Panc1 (cell line): ENCODE data around the gene BOK. TPM values are rescaled to one million over a fixed set of nuclear protein-coding genes. Genes with fewer than 3 reads are reported as not detected.

Source experiments
- ATAC-seq: fragments of 200-7000 bp; cut with Tn5 transposase; 2 replicates; pipeline ENCODE4 v1.9.1; 2020; ENCODE audit warnings: mild to moderate bottlenecking, moderate library complexity
- BruUV-seq: library from RNA; stranded (reverse); fragments of 400-500 nt; replicated peaks from 2 replicates; lab custom pipeline; 2021; lab: Mats Ljungman, UMichigan
- CTCF ChIA-PET: fragments of 300-600 bp; sonication (Branson Sonifier 250); formaldehyde crosslinking; loops from one replicate; lab custom pipeline; 2022; ENCODE audit warnings: antibody characterized with exemption; lab: Charles Lee
- POLR2A ChIA-PET: fragments of 300-600 bp; sonication (Branson Sonifier 250); formaldehyde crosslinking; loops from one replicate; lab custom pipeline; 2022; ENCODE audit warnings: antibody characterized with exemption; lab: Charles Lee
- DNase-seq: peaks from one replicate; pipeline ENCODE4 v3.0.0-alpha.2; 2010; ENCODE audit warnings: low read depth, low spot score
- H3K27ac ChIP-seq: 2 replicates; pipeline ENCODE4 v1.5.1; 2011; ENCODE audit warnings: mild to moderate bottlenecking, low read length, inconsistent platforms
- H3K27me3 ChIP-seq: fragments of 200-500 bp; sonication (Bioruptor generic); 2 replicates; pipeline ENCODE4 v1.6.0; 2014; ENCODE audit warnings: low read length, inconsistent platforms; ENCODE audit not compliant: control insufficient read depth, insufficient read depth
- H3K36me3 ChIP-seq: fragments of 200-500 bp; sonication (Bioruptor generic); 2 replicates; pipeline ENCODE4 v1.5.1; 2014; ENCODE audit warnings: inconsistent platforms, mild to moderate bottlenecking, low read length, moderate library complexity; ENCODE audit not compliant: control insufficient read depth, insufficient read depth
- H3K4me1 ChIP-seq: 2 replicates; pipeline ENCODE4 v1.5.1; 2011; ENCODE audit warnings: inconsistent platforms, mild to moderate bottlenecking, low read length, moderate library complexity; ENCODE audit not compliant: control insufficient read depth, insufficient read depth
- H3K4me3 ChIP-seq, 2 experiments: 2 replicates each; pipeline ENCODE4 v1.5.1; 2011 to 2012; ENCODE audit warnings: low read depth in 2 of 2, low read length in 2 of 2, mild to moderate bottlenecking in 2 of 2, inconsistent platforms in 1 of 2, moderate library complexity in 1 of 2
- H3K9me3 ChIP-seq: fragments of 200-500 bp; sonication (Bioruptor generic); 2 replicates; pipeline ENCODE4 v1.5.1; 2014; ENCODE audit warnings: low read depth, mild to moderate bottlenecking, inconsistent platforms, low read length, moderate library complexity; ENCODE audit not compliant: control insufficient read depth, insufficient read depth
- POLR2AphosphoS5 ChIP-seq: IDR thresholded peaks from 2 replicates; pipeline ENCODE4 v1.6.1; 2012; ENCODE audit warnings: mild to moderate bottlenecking, low read depth, low read length, moderate library complexity
- SIN3A ChIP-seq: IDR thresholded peaks from 2 replicates; pipeline ENCODE4 v1.6.1; 2012; ENCODE audit warnings: low read depth, mild to moderate bottlenecking, low read length, moderate library complexity, borderline replicate concordance; ENCODE audit not compliant: insufficient read depth
- TCF7L2 ChIP-seq: IDR thresholded peaks from 2 replicates; pipeline ENCODE4 v1.6.1; 2011; ENCODE audit warnings: mild to moderate bottlenecking, low read depth, low read length, inconsistent platforms
- in situ Hi-C: cut with HindIII; loops from 2 replicates; pipeline ENCODE4 v1.10.0; 2016; ENCODE audit warnings: low sequenced_read_pairs, low pct_unique_long_range_greater_than_20kb
- intact Hi-C: fragments of 100-400 bp; cut with micrococcal nuclease; formaldehyde crosslinking; loops from one replicate; pipeline ENCODE4 v1.10.0; 2022; ENCODE audit not compliant: unreplicated experiment
- total RNA-seq: library from RNA; stranded (reverse); gene quantifications from one replicate; pipeline ENCODE4 v1.2.1, GENCODE V29; 2021; ENCODE audit not compliant: unreplicated experiment
- TF ChIP-seq, protein P1 (sequence below): fragments of 450-650 bp; IDR thresholded peaks from 2 replicates; pipeline ENCODE4 v1.5.1; 2017; ENCODE audit warnings: mild to moderate bottlenecking
- TF ChIP-seq, protein P2 (sequence below), 2 experiments: IDR thresholded peaks; 2 replicates each; pipeline ENCODE4 v1.6.1; 2011 to 2012; ENCODE audit warnings: low read depth in 2 of 2, control low read depth in 1 of 2, low read length in 1 of 2, mild to moderate bottlenecking in 1 of 2, moderate library complexity in 1 of 2; ENCODE audit not compliant: insufficient read depth in 1 of 2

Gene BOK
- total RNA-seq, 1 experiment from 2014 or later, result 39.1 TPM

DNA sequence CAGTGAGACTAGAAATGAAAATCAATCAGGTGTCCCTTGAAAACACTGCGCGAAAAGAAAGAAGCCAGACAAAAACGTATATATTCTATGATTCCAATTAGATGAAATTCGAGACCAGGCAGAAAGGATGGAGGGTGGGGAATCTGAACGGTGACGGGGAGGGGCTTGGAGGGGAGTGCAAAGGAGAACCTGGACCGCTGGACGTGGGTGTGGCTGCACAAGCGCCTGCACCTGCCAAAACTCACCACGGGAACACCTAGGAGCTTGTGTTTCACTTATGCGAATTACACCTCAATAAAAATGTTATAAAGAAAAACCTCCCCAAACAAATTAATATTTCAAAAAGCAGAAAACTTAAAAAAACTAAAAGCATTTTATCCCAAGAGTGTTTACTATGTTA lies 56.5 kb downstream of the BOK start:
- H3K4me1 ChIP-seq, result peaks cover 5% of the 10 kb centered on the region; the same call in 1 of the 2 replicates
- in situ Hi-C loops (no loop called here), intact Hi-C loops (no loop called here)
- H3K9me3 ChIP-seq, result no peaks in the 10 kb centered on the region
- no peak overlapping the region for H3K27ac ChIP-seq
- POLR2A ChIA-PET, result no interaction called here
- H3K27me3 ChIP-seq, result no peaks in the 10 kb centered on the region
- TF ChIP-seq TCF7L2 (no peak), SIN3A (no peak)
- TF ChIP-seq, protein P1, sequence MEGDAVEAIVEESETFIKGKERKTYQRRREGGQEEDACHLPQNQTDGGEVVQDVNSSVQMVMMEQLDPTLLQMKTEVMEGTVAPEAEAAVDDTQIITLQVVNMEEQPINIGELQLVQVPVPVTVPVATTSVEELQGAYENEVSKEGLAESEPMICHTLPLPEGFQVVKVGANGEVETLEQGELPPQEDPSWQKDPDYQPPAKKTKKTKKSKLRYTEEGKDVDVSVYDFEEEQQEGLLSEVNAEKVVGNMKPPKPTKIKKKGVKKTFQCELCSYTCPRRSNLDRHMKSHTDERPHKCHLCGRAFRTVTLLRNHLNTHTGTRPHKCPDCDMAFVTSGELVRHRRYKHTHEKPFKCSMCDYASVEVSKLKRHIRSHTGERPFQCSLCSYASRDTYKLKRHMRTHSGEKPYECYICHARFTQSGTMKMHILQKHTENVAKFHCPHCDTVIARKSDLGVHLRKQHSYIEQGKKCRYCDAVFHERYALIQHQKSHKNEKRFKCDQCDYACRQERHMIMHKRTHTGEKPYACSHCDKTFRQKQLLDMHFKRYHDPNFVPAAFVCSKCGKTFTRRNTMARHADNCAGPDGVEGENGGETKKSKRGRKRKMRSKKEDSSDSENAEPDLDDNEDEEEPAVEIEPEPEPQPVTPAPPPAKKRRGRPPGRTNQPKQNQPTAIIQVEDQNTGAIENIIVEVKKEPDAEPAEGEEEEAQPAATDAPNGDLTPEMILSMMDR, result no peak
- ATAC-seq, result no peak
- no peak for DNase-seq
- H3K36me3 ChIP-seq, result no peaks in the 10 kb centered on the region
- no peak overlapping the region for H3K4me3 ChIP-seq
- BruUV-seq, result no TSS peak
- CTCF ChIA-PET, result no interaction called here

DNA sequence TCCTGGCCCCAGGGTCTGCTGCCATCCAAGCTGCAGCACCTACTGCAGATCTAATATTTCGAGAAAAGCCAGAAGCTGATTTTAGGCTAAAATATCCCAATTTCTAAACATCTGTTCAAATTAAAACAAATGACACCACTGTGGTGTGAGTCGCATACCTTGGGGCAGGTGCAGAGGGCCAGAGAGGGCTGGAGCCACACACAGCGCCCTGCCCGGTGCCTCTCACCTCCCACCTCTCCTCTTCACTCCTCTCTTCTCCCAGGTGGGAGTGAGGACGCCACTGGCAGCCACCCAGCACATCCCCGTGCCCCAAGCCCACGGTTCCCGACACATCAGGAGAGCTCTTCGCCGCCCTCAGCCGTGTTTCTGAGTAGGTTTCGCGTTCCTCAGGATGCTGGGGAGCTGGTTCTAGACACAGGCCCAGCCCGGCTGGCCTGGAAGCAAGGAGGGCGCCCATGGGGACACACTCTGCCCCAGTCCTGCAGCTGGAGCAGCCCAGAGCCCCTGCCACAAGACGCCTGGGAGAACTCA lies 57.0 kb downstream of the BOK start:
- Histone ChIP-seq H3K9me3 (no peaks in the 10 kb centered on the region), H3K36me3 (no peaks in the 10 kb centered on the region), H3K4me3 (no peak overlapping the region), H3K27ac (no peak overlapping the region), H3K27me3 (no peaks in the 10 kb centered on the region), H3K4me1 (peaks cover 4% of the 10 kb centered on the region; the same call in 1 of the 2 replicates)
- no TSS peak for BruUV-seq
- ChIA-PET POLR2A (no interaction called here), CTCF (no interaction called here)
- ATAC-seq (no peak), DNase-seq (no peak)
- intact Hi-C loops, result no loop called here
- in situ Hi-C loops, result no loop called here
- no peak for TF ChIP-seq POLR2AphosphoS5

DNA sequence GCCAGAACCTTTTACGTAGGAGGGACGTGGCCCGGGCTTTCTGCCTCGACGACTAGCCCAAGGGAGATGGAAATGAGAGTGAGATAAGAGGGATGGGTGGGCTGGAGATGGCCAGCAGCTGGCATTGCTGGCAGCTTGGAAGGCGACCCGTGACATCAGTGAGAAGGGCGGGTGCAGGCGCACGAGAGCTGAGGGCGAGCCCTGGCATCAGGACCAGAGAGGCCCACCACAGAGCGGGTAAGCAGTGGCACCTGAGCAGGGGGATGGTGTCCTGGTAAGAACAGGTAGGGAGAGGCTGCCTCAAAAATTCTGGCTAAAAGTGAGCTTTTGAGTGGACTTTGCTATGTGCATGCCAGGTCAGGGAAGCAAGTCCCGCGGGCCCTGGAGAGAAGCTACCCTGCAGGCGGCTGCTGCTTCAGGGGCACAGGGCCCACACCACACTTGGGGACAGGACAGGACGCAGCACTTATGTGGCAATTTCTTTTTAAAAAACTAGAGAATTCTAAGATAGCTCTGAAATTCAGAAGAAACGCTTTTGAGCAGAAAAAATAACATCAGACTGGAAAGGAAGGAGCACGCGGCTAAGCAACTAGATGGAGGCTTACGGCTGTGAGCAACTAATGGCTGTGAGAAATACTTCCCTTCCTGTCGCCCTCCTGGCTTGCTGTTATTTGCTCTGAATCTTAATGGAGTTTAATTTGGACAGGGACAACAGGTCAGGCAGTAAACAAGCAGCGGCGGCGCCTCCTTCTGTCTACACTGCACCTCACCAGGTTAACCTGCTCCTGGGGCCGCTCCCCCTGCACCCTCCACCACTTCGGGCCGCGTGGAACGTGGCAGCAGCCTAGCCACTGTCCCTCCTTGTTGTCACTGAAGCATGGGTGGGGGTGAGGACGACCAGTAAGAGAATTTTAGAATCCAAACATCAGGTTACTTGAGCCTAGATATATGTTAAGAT lies 57.9 kb downstream of the BOK start:
- no peaks in the 10 kb centered on the region; the same call in 1 of the 2 replicates for H3K4me1 ChIP-seq
- no peaks in the 10 kb centered on the region for H3K9me3 ChIP-seq
- no TSS peak for BruUV-seq
- DNase-seq (no peak), ATAC-seq (no peak)
- in situ Hi-C loops (no loop called here), intact Hi-C loops (no loop called here)
- no peak for TF ChIP-seq TCF7L2
- TF ChIP-seq SIN3A, result no peak
- TF ChIP-seq, protein P1, result no peak
- TF ChIP-seq POLR2AphosphoS5, result no peak
- TF ChIP-seq, protein P2, sequence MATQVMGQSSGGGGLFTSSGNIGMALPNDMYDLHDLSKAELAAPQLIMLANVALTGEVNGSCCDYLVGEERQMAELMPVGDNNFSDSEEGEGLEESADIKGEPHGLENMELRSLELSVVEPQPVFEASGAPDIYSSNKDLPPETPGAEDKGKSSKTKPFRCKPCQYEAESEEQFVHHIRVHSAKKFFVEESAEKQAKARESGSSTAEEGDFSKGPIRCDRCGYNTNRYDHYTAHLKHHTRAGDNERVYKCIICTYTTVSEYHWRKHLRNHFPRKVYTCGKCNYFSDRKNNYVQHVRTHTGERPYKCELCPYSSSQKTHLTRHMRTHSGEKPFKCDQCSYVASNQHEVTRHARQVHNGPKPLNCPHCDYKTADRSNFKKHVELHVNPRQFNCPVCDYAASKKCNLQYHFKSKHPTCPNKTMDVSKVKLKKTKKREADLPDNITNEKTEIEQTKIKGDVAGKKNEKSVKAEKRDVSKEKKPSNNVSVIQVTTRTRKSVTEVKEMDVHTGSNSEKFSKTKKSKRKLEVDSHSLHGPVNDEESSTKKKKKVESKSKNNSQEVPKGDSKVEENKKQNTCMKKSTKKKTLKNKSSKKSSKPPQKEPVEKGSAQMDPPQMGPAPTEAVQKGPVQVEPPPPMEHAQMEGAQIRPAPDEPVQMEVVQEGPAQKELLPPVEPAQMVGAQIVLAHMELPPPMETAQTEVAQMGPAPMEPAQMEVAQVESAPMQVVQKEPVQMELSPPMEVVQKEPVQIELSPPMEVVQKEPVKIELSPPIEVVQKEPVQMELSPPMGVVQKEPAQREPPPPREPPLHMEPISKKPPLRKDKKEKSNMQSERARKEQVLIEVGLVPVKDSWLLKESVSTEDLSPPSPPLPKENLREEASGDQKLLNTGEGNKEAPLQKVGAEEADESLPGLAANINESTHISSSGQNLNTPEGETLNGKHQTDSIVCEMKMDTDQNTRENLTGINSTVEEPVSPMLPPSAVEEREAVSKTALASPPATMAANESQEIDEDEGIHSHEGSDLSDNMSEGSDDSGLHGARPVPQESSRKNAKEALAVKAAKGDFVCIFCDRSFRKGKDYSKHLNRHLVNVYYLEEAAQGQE (IDR thresholded peaks at IDR 0.05; ENCODE audit: insufficient read depth in 1 of 2, low read depth in 2 of 2, low read length in 1 of 2), result no peak
- no peaks in the 10 kb centered on the region for H3K36me3 ChIP-seq
- ChIA-PET CTCF (no interaction called here), POLR2A (no interaction called here)
- H3K4me3 ChIP-seq, result no peak overlapping the region
- no peaks in the 10 kb centered on the region for H3K27me3 ChIP-seq
- no peak overlapping the region for H3K27ac ChIP-seq
